Anterior cingulate cortex (tissue), 58 donors: ENCODE results near the gene FGFR4.

Source experiments
- DNase-seq, 58 donors: peaks; one replicate each; lab custom pipeline; 2025; lab: John Stamatoyannopoulos, UW

FGFR4 gene

DNA sequence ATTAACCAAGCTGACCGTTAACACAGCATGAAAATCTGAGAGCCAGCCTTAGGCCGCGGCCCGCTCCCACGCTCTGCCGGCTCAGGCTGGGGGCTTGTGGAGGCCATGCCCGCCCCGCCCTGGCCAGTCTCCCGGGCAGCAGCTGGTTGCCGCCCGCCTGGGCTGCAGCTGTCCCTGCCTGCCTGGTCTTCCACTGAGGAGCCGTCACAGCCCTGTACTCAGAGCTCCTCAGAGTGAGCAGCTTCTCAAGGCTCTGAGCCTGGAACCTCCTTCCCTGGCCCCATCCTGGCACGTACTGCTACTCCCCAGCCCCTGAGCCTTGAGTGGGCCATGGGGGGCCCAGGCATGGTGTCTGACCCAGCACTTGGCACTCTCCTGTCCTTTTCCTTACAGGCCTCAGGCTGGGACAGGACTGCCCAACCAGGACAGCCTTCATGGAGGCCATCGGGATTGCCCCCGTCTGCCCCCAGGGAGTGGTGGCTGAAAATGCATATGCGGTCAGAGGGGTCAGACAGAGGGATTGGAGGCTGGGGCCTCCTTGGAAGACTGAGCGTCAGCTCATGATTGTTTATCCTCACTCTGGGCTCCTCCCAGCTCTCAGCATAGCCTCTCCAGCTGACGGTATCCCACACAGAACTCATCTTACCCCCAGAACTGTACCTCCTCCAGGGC, 11.9 kb downstream of the FGFR4 start:
- DNase-seq: peak in 29 of 58 donors; percentile 3 to 55 (median 17)

DNA sequence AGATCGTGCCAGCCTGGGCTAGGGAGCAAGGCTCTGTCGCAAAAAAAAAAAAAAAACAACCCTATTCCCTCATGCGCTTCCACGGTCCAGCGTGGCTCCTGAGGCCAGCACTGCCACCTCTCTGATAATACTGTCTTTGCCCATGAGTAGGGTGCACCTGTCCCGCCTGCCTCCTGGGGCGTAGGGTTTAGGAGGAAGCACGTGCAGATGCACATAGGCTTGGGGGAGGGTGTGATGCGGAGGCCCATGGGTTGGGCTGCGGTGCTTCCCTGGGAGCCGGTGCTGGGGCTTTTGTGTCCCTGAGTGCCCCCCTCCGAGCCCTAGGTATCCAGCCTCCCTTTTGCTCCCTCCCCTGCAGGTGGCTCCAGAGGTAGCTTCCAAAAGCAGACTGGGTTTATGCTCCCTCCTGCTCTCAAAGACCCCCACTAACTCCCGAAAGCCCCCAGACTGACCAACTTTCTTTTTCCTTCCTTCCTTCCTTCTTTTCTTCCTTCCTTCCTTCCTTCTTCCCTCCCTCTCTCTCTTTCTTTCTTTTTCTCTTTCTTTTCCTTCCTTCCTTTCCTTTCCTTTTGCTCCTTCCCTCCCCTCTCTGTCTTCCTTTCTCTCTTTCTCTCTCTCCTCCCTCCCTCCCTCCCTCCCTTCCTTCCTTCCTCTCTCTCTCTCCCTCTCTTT, 12.8 kb downstream of the FGFR4 start:
- DNase-seq: no peak

DNA sequence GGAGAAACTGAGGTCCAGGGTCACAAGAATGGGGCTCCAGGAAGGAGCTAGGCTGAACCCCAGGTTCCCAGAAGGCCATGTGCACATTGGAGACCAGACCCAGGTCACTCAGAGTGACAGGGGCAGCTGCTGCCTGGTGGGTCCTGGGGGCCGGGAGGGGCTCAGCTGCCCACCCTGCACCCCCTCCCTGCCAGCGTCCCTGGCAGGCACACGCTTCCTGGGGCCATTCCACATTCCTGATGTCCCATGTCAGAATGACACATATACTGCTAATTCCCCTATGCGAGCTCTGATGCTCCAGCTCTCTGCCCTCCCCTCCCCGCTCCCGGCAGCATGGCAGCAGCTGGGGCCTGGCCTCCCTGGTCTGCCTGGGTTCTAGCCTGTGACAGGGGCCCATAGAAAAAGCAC, 14.0 kb downstream of the FGFR4 start:
- DNase-seq: no peak

- DNase-seq: no peak
Measured at GRCh38 chr5:177103523-177104253, 17.0 kb downstream of the FGFR4 start.

DNA sequence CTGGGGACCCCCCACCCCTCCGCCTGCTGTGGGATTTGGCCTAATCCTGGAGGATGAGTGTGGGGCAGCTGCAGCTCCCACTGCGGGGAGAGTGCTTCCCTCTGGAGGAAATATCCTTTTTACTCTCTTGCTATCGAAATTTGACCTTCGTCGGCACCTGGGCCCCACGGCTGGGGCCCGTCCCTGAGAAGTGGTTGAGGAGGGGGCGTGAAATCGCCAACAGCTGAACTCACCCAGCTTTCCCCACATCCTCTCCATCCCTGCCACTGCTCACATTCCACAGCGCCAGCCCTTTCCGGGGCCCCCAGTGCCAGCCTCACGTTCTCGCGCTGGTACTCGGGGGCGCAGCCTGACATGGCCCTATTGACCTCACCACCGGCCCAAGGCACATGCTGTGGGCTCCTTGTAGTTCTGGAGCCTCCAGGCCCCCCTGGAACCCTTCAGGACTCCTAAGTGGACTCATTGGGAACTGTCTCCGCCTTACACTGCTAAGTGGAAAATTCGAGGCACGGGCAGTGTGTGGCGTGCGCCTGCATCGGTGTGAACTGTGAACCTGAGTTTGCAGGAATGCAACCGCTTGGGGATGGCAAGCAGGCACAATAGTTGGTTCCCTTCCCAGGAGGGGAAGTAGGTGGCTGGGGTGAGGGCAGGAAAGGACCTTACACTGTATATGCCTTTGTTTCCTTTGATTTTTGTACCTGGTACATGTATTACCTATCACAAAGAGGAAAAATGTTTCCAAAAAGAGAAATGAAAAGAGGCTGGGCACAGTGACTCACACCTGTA, 19.2 kb downstream of the FGFR4 start:
- DNase-seq: no peak

DNA sequence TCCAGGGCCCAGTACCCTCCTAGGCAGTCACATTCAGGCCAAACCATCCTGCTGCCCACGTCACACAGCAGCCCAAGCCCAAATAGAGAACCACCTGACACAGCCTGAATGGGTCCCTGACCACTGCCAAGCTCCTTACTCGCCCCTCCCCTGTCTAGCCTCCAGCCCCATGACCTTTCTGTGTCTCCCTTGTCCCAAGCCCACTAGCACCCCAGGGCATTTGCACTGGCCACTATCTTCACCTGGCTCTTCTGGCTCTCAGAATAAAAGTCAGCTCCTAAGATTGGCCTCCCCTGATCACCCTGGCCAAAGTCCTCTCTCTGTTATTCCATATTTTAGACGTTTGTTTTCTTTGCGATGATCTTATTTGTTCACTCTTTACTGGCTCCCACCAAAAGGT, 20.4 kb downstream of the FGFR4 start:
- DNase-seq: no peak

DNA sequence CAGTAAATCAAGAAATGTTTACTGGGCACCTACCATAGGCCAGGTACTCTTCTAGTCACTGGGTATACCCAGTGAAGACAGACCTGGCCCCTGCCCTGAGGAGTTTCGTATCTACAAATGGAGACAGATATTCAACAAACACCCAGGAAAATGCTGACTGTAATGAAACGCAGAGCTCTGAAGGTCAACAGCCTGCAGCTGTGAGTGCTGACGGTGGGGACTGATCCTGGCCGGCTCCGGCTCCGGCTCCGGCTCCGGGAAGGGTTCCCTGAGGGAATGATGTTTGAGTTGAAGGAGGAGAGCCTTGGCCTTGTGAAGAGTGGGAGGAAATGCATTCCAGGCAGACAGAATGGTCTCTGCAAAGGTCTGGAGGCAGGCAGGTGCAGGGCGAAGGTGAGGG, 23.1 kb downstream of the FGFR4 start:
- DNase-seq: no peak

- peak in 48 of 58 donors; percentile 5 to 75 (median 30) for DNase-seq
Measured at GRCh38 chr5:177111720-177112394, 25.1 kb downstream of the FGFR4 start.

DNA sequence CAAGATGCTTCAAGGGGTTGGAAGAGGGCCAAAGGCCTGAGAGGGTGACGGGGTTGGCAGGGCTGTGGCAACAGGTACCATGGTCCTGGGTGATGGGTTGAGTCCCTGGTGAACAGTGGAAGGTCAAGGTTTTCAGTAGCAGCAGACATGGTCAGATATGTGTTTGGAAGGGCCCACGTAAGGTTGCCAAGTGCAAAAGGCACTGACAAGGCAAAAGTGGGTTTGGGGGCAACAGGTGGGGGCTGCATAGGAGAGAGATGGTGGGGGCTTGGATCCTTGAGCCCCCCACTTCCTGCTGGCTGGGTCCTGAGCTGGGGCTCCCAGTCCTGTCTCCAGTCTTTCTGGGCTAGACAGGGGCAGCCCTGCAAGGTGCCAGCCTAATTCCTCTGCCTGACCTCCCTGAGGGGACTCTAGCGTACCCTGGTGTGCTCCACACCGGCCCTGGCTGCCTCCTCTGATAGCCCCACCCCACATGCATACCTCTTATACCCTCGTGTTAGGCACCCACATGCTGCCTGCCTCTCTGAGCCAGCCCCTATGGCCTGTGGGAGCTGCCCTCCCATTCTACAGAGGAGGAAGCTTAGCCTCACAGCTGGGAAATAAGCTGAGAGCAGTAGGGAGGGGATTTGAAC, 26.0 kb downstream of the FGFR4 start:
- DNase-seq: no peak

DNA sequence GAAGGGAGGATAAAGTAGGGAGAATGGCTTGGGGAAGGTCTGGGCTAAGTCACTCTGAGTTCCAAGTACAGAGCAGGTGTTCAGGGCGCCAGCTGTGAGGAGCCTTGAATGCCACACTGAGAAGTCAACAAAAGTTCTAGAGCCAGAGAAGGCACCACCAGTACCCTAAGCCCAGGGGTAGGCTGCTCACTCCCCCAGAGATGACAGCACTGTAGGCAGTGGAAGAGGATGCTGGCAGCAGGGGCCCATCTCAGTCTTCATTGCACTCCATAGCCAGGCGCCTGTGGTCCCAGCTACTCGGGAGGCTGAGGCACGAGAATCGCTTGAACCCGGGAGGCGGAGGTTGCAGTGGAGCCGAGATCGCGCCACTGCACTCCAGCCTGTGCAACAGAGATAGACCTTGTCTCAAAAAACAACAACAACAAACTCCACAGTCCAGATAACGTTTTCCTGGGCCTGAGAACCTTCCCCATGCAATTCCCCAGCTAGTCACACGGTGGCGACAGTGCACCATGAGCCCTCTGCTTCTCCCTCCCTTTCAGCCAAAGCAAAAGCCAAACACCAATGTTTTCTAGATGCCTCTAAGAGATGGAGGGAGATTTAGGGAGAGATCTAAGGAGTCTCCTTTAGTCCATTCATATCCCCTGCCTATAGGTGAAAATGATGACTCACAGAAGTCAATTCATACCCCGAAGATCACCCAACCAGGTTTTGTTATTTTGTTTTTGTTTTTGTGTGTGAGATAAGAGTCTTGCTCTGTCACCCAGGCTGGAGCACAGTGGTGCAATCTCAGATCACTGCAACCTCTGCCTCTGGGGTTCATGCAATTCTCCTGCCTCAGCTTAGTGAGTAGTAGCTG, 27.1 kb downstream of the FGFR4 start:
- peak in 54 of 58 donors; percentile 20 to 83 (median 56) for DNase-seq

- DNase-seq: peak in 57 of 58 donors; percentile 34 to 93 (median 83)
Measured at GRCh38 chr5:177116631-177117373, 30.1 kb downstream of the FGFR4 start.

GRCh38 chr5:177117441-177118045, 30.8 kb downstream of the FGFR4 start:
- no peak for DNase-seq

DNA sequence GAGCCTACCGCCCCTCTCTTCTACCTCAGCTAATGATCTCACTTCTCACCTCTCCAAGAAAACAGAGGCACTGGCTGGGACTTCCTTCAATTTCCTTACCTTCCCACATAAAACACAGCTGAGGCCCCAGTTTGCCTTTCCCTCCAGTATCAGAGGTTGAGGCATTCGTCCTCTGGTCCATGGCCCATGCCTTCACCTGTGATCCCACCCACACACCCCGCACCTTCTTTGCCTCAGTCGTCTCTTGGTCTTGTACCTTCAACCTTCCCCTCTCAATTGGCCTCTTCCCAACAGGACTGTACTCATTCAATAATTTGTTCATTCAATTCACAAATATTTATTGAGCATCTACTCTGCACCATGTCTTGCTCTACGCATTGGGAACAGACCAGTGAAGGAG, 35.9 kb downstream of the FGFR4 start:
- DNase-seq: no peak

DNA sequence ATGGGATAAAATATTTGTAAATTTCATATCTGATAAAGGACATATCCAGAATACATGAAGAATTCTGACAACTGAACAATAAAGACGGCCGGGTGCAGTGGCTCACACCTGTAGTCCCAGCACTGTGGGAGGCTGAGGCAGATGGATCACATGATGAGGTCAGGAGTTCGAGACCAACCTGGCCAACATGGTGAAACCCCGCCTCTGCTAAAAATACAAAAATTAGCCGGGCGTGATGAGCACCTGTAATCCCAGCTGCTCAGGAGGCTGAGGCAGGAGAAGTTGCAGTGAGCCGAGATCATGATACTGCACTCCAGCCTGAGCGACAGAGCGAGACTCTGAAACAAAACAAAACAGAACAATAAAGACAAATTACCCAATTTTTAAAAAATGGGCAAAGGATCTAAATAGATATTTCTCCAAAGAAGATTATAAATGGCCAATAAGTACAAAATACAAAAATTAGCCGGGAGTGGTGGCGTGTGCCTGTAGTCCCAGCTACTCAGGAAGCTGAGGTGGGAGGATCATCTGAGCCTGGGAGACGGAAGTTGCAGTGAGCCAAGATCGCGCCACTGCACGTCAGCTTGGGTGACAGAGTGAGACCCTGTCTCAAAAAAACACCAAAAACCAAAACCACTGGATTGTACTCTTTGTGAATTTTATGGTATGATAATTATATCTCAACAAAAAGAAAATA, 37.2 kb downstream of the FGFR4 start:
- DNase-seq: no peak

GRCh38 chr5:177124486-177124991, 37.8 kb downstream of the FGFR4 start:
- DNase-seq: no peak

DNA sequence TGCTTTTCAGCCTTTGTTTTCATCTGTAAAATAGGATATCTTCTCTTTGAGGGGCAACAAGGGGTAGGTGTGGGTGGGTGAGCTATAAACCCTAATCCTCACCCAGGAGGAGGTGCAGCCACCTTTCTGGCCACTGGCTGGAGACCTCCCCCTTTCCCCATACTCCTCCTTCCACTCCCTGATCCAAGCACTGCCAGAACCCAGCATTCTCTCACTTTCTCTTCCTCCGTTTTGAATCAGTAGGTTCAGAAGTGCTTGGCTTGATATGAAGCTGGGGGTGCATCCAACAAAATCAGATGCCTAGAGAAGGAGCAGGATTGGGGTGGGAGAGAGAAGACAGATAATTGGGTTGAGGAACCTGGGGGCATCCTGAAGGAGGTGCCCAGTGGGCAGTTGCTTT, 40.1 kb downstream of the FGFR4 start:
- DNase-seq: no peak

GRCh38 chr5:177128551-177128981, 41.9 kb downstream of the FGFR4 start:
- no peak for DNase-seq
